CD4-positive, alpha-beta T cell treated with Interleukin-2 at 100 ng/mL for 4 hours (primary cell): ENCODE measurements around the gene H2AZ2.
A peak's percentile ranks its signal among the peaks of the same experiment; 100 is the strongest.
"Not testable (repeated sequence)": the region's sequence is repeated elsewhere in the genome, so short reads cannot be mapped to it uniquely, and the experiment has no call there.

ENCODE experiments used
- DNase-seq: peaks from one replicate; pipeline ENCODE4 v3.0.0-alpha.2; 2020; ENCODE audit warnings: low spot score

Gene H2AZ2

GRCh38 chr7:44814919-44815318, 33.0 kb downstream of the H2AZ2 start:
- no peak for DNase-seq

GRCh38 chr7:44811571-44811970, 36.3 kb downstream of the H2AZ2 start:
- DNase-seq, result no peak

- no peak for DNase-seq
These were observed 36.8 kb downstream of the H2AZ2 start for GRCh38 chr7:44811093-44811492.

- no peak for DNase-seq
These were observed 38.9 kb downstream of the H2AZ2 start for GRCh38 chr7:44808914-44809393.

- DNase-seq, result no peak
These were observed 41.9 kb downstream of the H2AZ2 start for GRCh38 chr7:44805950-44806349.

- not testable (repeated sequence) for DNase-seq
These were observed 43.9 kb downstream of the H2AZ2 start for GRCh38 chr7:44803828-44804519.

GRCh38 chr7:44802418-44803025, 45.4 kb downstream of the H2AZ2 start:
- no peak for DNase-seq

GRCh38 chr7:44801890-44802289, 46.0 kb downstream of the H2AZ2 start:
- DNase-seq, result no peak

- DNase-seq, result no peak
These were observed 47.9 kb downstream of the H2AZ2 start for GRCh38 chr7:44799939-44800338.

- DNase-seq, result peak; percentile 30
These were observed 49.1 kb downstream of the H2AZ2 start for GRCh38 chr7:44798649-44799305.

- DNase-seq, result peak; percentile 84
These were observed 50.3 kb downstream of the H2AZ2 start for GRCh38 chr7:44797329-44798258.

GRCh38 chr7:44796504-44797328, 51.2 kb downstream of the H2AZ2 start, which contains the start of gene PPIA:
Gene PPIA, plus strand, starts transcription at chr7:44796681. Its CDS starts 44 bp downstream, at chr7:44796725.
- DNase-seq, result peak; percentile 99

GRCh38 chr7:44796034-44796503, 51.8 kb downstream of the H2AZ2 start:
- no peak for DNase-seq

- no peak for DNase-seq
These were observed 53.6 kb downstream of the H2AZ2 start for GRCh38 chr7:44794331-44794730.

GRCh38 chr7:44793919-44794318, 54.0 kb downstream of the H2AZ2 start:
- DNase-seq, result no peak

GRCh38 chr7:44791278-44792219, 56.3 kb downstream of the H2AZ2 start:
- no peak for DNase-seq

- no peak for DNase-seq
These were observed 57.9 kb downstream of the H2AZ2 start for GRCh38 chr7:44789990-44790389.

GRCh38 chr7:44787762-44788161, 60.1 kb downstream of the H2AZ2 start:
- no peak for DNase-seq

- DNase-seq, result no peak
These were observed 60.8 kb downstream of the H2AZ2 start for GRCh38 chr7:44787041-44787440.

- DNase-seq, result not testable (repeated sequence)
These were observed 62.7 kb downstream of the H2AZ2 start for GRCh38 chr7:44785218-44785617.
